Measurements from ENCODE around the gene NDUFC2. TPM values are rescaled to one million over a fixed set of nuclear protein-coding genes. Genes with fewer than 3 reads are reported as not detected.

NDUFC2 gene
- total and polyA plus RNA-seq, 2 of the 13 experiments (the other 11 are each of a cell fraction or from before 2014, with no cell fraction given), result 256 to 363 TPM

DNA sequence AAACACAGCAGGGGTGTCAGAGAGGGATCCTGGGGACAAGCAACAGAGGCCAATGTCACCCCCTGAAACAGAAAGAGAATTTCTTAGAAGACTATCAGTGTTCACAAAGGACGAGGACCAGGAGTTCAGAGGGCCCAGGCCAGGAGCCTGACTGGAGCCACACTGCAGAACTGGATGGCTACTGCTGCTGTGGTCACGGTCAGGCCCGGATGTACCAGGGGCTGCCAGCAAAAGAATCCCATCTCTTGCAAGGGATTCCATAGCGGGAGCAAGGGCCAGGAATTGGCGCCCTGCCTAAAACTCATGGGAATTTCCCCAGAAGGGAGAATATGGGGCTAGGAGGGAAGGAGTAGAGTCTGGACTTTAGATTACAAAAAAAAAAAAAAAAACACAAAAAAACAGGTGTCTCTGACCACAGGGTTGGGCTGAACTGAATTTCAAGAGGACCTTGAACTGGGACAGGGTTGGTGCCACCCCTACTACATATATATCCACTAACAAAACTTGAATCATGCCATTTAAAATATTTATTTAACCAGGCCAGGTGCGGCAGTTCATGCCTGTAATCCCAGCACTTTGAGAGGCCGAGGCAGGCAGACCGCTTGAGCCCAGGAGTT, 40.9 kb downstream of the NDUFC2 start:
- H2AFZ ChIP-seq (ENCODE audit: low read length), result no peak overlapping the region
- no peaks in the 10 kb centered on the region for H3K9me3 ChIP-seq (ENCODE audit: low read length)
- peak; percentile 82 for ATAC-seq
- H3K9ac ChIP-seq (ENCODE audit: insufficient read depth, low read depth, low read length), result peak overlapping the region; percentile 42
- no peaks in the 10 kb centered on the region for H3K79me2 ChIP-seq (ENCODE audit: insufficient read depth, low read length)
- in situ Hi-C loops (cut with HindIII; ENCODE audit: extremely low pct_ligation_motif_present, low pct_unique_long_range_greater_than_20kb), result no loop called here
- ChIA-PET CTCF (ENCODE audit: low intra/inter-chr PET ratio, low total read pairs) (no interaction called here), POLR2A (interaction anchor here (1.4 to 3.1 kb wide), 3 partner anchors 17 to 101 kb away, joined by 4 to 25 read pairs (median 12); partner anchors contain the start of genes ALG8, INTS4 and KCTD14)
- no peaks in the 10 kb centered on the region for H4K20me1 ChIP-seq (ENCODE audit: insufficient read depth, low read length)
- peaks cover 74% of the 10 kb centered on the region for H3K4me1 ChIP-seq (ENCODE audit: insufficient read depth, low read length)
- peak overlapping the region in 2 of 3 experiments; percentile 2 to 34; a peak in 2 of 6 replicates for H3K4me3 ChIP-seq (replicated peaks in 1 of 3; ENCODE audit: insufficient read depth in 1 of 3, low read depth in 2 of 3, low read length in 3 of 3)
- peak; percentile 70 for FAIRE-seq
- peak; percentile 90 for DNase-seq (ENCODE audit: low spot score)
- no TSS peak for BruUV-seq (replicated peaks)
- intact Hi-C loops (cut with micrococcal nuclease; ENCODE audit: unreplicated experiment), result no loop called here
- H3K36me3 ChIP-seq (replicated peaks in 1 of 2; ENCODE audit: control insufficient read depth in 1 of 2, insufficient read depth in 2 of 2, low read length in 2 of 2), result no peaks in the 10 kb centered on the region
- H3K27ac ChIP-seq (ENCODE audit: extremely low read length, insufficient read depth, low read length), result peak overlapping the region; percentile 73
- H3K27me3 ChIP-seq (ENCODE audit: control insufficient read depth in 1 of 2, insufficient read depth in 2 of 2, low read length in 2 of 2), result no peaks in the 10 kb centered on the region
- under 1% methylated on average over 8 of the region's 8 CpGs for WGBS (ENCODE audit: low lambda C conversion rate)
- peak overlapping the region; percentile 64 for H3K4me2 ChIP-seq (ENCODE audit: low read depth, low read length)
- no peak for TF ChIP-seq PRPF4 (IDR thresholded peaks at IDR 0.05; ENCODE audit: low read depth, low read length, poor library complexity, severe bottlenecking)
- TF ChIP-seq SOX13 (IDR thresholded peaks at IDR 0.05), result no peak
- TF ChIP-seq SOX13 (CRISPR knock-in tag; conservative IDR thresholded peaks at IDR 0.05 in 1 of 2, IDR thresholded peaks at IDR 0.05 in 1 of 2), result peak in 1 of 2 experiments; percentile 40; a peak in 1 of 4 replicates
- TF ChIP-seq NFIC (IDR thresholded peaks at IDR 0.05; ENCODE audit: low read length), result peak; percentile 76; the same call in 1 of the 2 replicates
- TF ChIP-seq ZNF674 (CRISPR knock-in tag; IDR thresholded peaks at IDR 0.05; ENCODE audit: low read depth), result no peak
- TF ChIP-seq ZNF337 (CRISPR knock-in tag; IDR thresholded peaks at IDR 0.05; ENCODE audit: borderline replicate concordance, low read depth), result no peak
- TF ChIP-seq ZNF605 (CRISPR knock-in tag; IDR thresholded peaks at IDR 0.05), result no peak
- 0 out of 2 replicates have a peak, but pooled peaks have one; percentile 58 for TF ChIP-seq ZIK1 (CRISPR knock-in tag; IDR thresholded peaks at IDR 0.05; ENCODE audit: borderline replicate concordance, low read depth)
- TF ChIP-seq YY1 (IDR thresholded peaks at IDR 0.05; ENCODE audit: insufficient read depth, insufficient replicate concordance, low read depth, low read length), result peak; percentile 7
- TF ChIP-seq POLR2A (IDR thresholded peaks at IDR 0.05; ENCODE audit: insufficient read depth in 1 of 2, low read depth in 2 of 2, low read length in 2 of 2), result 0 out of 4 replicates have a peak, but pooled peaks of 1 of the 2 experiments have one; percentile 8
- no peak for TF ChIP-seq ZNF704 (CRISPR knock-in tag; IDR thresholded peaks at IDR 0.05; ENCODE audit: borderline replicate concordance)
- TF ChIP-seq RARA (CRISPR knock-in tag; IDR thresholded peaks at IDR 0.05), result peak; percentile 58; the same call in 1 of the 2 replicates
- TF ChIP-seq HMG20A (CRISPR knock-in tag; IDR thresholded peaks at IDR 0.05; ENCODE audit: borderline replicate concordance), result 0 out of 2 replicates have a peak, but pooled peaks have one; percentile 37
- no peak for TF ChIP-seq AKNA (CRISPR knock-in tag; IDR thresholded peaks at IDR 0.05; ENCODE audit: borderline replicate concordance)
- no peak for TF ChIP-seq HNRNPH1 (optimal IDR thresholded peaks at IDR 0.05; ENCODE audit: low read depth, low read length)
- TF ChIP-seq CAMTA2 (CRISPR knock-in tag; IDR thresholded peaks at IDR 0.05; ENCODE audit: borderline replicate concordance), result no peak
- no peak for TF ChIP-seq TRIM24 (CRISPR knock-in tag; IDR thresholded peaks at IDR 0.05)
- no peak for TF ChIP-seq FOXP1 (IDR thresholded peaks at IDR 0.05)
- TF ChIP-seq FOXP1 (CRISPR knock-in tag; IDR thresholded peaks at IDR 0.05), result peak; percentile 38; the same call in 1 of the 2 replicates
